ENCODE results near the gene ISG20L2.
A peak's percentile ranks its signal among the peaks of the same experiment; 100 is the strongest.

ISG20L2 gene

DNA sequence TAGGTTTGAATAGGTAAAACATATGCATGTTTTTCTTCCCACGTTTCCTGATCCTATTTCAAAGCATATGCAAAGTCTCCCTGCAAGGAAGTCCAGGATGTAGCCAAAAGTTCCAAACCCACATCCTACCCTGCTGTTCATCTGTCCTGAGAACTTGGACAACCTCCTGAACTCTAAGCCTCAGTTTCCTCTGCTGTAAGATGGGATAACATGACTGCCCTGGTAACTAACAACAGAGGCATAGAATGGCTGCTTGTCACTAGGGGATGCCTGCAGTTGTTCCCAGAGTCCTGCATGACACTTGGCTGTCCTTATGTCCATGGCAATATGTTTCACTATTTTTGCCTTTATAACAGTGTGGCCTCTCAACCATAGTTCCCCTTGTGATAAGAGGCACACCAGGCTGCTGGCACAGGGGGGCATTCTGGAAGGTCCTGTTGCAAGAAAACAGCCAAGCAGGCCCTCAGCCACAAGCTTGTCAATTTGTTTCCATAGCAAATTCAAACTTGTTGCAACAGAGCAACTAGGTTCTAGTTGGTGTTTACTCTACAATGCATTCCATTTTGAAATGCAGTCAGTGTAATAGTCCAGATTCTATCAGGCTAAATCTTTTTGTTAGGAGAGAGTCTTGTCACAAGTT, 24.4 kb upstream of the ISG20L2 start:
- DNase-seq (ENCODE audit: low read depth, low spot score), result no peak

DNA sequence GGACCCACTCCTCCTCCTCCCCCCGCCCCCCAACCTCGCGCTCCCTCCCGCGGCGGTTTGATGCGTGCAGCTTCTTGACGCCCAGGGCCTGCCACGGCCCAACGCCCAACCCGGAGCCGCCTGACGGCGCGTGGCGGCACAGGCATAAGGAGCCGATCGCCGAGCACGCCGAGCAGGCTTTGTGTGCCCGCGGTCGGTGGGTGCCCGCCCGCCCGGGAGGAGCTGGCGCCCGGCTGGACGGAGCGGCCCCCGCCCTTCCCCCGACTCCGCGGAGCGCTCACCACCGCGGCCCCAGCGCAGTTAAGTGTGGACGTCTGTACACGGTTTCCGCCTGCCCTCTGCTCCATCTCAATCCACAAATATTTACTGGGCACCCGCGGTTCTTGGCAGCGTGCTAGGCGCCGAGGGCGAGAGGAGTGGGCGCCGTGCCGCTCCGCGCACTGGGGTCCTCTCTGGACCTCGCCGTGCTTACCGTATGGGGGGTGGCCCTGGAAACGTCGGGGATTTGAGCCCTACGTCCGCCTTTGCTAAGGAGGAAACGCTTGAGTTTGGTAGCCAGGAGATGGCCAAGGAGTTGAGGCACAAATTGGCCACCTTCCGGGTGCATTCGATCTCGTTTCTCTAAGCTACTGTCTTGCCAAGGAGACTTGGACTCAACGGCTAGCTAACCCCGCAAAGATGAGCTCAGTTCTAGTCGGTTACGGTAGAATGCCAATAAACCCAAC, 23.4 kb upstream of the ISG20L2 start:
- peak; percentile 98 for DNase-seq (ENCODE audit: low read depth, low spot score)

- no peak for DNase-seq (ENCODE audit: low read depth, low spot score)
Measured at GRCh38 chr1:156751451-156751756, 22.8 kb upstream of the ISG20L2 start, which contains the start of gene HDGF. Gene HDGF, minus strand, starts transcription at chr1:156751675. Its CDS starts 246 bp downstream, at chr1:156751429.

DNA sequence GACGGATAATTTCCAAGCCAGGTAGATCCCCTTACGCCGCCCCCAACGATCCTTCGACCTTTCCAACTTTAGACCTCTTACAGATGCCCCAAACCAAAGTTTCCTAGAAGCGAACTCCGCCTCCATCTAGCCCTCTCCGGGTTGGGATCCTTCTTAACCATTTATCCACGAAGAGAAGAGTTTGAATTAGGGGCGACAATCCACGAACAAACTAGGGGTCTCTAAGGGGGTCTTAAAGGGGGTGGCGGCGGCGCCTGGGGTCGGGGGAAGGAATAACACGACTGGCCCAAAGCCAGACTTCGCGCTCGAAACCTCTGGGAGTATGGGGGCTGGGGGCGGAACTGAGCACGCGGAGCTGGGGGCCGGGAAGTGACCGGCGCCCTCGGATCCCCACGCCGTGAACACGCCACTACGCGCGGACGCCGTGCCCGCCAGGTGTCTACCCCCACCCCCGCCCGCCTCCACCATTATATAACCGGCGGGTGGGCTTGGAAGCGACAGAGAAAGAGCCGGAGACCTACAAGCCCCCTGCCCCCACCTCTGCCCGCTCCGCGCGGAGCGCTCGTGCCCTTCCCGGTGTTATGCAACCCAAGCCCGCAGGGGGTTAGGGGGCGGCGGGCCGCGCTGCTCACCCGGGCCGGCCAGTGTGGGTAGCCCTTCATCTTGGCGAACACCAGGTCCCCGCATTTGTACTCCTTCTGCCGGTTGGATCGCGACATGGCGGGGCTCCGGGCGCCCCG, 22.3 kb upstream of the ISG20L2 start:
- no peak for DNase-seq (ENCODE audit: low read depth, low spot score)

DNA sequence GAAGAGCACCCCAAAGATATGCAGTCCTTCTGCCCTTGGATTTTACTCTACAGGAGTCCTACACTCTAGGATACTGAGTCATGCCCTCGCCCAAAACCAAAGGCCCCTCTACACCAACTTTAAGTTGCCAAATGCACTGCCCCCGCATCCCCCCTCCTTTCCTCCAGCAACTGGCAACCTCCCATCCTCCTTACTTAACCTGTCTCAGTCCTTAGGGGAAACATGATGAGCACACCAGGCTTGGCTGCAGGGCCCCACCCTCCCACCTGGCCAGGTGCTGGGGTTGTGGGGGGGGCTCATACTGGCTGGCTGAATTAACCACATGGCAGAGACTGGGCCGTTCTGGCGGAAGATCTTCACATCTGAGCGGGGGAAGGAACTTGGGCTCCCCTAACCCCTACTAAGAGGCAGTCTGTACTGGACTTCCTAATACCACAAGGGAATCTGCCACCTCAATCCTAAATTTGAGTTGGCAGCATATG, 21.7 kb upstream of the ISG20L2 start:
- peak; percentile 17 for DNase-seq (ENCODE audit: low read depth, low spot score)

GRCh38 chr1:156749419-156750118, 21.0 kb upstream of the ISG20L2 start:
- DNase-seq (ENCODE audit: low read depth, low spot score), result no peak

- no peak for DNase-seq (ENCODE audit: low read depth, low spot score)
Measured at GRCh38 chr1:156748670-156749418, 20.3 kb upstream of the ISG20L2 start.

GRCh38 chr1:156747742-156748669, 19.4 kb upstream of the ISG20L2 start:
- DNase-seq (ENCODE audit: low read depth, low spot score), result no peak

- no peak for DNase-seq (ENCODE audit: low read depth, low spot score)
Measured at GRCh38 chr1:156746728-156747631, 18.4 kb upstream of the ISG20L2 start.

GRCh38 chr1:156746406-156746727, 17.8 kb upstream of the ISG20L2 start:
- DNase-seq (ENCODE audit: low read depth, low spot score), result no peak

- no peak for DNase-seq (ENCODE audit: low read depth, low spot score)
Measured at GRCh38 chr1:156745881-156746280, 17.3 kb upstream of the ISG20L2 start.

- DNase-seq (ENCODE audit: low read depth, low spot score), result no peak
Measured at GRCh38 chr1:156744786-156745419, 16.3 kb upstream of the ISG20L2 start.

DNA sequence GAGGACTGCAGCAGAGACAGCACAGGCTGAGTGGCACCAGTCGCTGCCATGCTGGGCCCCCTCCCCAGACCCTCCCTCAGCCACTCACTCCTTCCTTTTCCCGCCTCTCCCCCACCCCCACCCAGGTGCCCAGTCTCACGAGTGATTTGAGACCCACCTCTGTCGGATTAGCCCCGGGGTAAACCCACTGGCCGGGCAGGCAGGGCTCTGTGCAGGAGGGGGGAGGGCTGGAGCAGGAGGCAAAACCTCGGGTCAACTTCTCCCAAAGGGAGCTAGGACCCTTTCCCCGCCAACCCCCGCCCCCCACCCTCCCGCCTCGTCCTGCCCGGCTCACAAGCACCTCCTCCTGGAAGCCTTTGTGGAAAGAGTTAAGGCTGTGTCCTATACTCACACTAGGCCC, 15.8 kb upstream of the ISG20L2 start:
- DNase-seq (ENCODE audit: low read depth, low spot score), result no peak

DNA sequence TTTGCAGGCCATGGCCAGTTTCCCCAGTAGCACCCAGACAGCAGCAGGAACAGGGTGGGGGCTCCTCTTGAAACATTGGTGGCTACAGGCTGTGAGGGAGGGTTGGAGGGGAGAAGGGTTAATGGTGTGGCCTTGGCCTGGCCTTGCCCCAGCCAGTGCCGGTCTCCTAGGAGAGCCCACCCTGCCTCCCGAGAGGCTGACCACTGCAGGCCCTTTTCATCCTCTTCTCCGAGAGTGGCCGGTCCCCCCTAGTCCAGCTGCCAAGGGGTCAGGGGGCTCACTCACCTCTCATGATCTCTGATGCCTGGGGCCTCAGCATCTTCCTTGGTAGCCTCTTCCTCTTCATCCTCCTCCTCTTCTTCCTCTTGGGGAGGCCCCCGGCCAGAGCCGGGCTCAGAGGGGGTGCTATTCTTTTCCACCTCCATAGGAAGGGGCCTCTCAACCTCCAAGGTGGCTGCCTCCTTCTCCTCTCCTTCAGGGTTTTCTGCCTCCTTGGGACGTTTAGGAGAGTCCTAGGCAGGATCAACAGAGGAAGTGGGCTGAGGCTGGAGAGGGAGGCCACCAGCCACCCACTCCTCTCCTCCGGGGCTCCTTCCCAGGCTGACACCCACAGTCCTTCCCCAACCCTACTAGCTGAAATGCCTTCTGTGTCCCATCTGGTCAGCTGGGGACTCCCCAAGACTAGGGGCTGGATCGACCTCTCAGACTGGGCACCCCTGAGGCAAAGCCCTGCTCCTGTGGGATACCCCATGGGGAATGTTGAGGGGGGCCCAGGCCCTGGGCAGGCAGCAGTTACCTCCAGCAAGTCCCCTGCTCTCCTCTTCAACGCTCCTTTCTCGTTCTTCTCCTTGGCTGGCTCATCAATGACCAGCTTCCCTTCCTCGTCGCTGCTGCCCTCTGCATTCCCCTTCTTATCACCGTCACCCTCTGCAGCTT, 15.1 kb upstream of the ISG20L2 start:
- no peak for DNase-seq (ENCODE audit: low read depth, low spot score)

- DNase-seq (ENCODE audit: low read depth, low spot score), result no peak
Measured at GRCh38 chr1:156742801-156743200, 14.2 kb upstream of the ISG20L2 start.

GRCh38 chr1:156742017-156742416, 13.5 kb upstream of the ISG20L2 start:
- no peak for DNase-seq (ENCODE audit: low read depth, low spot score)

- DNase-seq (ENCODE audit: low read depth, low spot score), result no peak
Measured at GRCh38 chr1:156741481-156741983, 13.0 kb upstream of the ISG20L2 start.

Measured in activated naive CD8-positive, alpha-beta T cell treated with anti-CD3 and anti-CD28 coated beads, Interleukin-2, amount 50 U/mL, for 16 hours (primary cell).